ENCODE results near the gene CCDC172.

Gene CCDC172

GRCh38 chr10:116352125-116352524, 27.9 kb downstream of the CCDC172 start:
- CTCF ChIA-PET = no interaction called here

GRCh38 chr10:116353817-116354216, 29.6 kb downstream of the CCDC172 start:
- ChIA-PET CTCF (no interaction called here), POLR2A (no interaction called here)
- TF ChIP-seq, protein P1, sequence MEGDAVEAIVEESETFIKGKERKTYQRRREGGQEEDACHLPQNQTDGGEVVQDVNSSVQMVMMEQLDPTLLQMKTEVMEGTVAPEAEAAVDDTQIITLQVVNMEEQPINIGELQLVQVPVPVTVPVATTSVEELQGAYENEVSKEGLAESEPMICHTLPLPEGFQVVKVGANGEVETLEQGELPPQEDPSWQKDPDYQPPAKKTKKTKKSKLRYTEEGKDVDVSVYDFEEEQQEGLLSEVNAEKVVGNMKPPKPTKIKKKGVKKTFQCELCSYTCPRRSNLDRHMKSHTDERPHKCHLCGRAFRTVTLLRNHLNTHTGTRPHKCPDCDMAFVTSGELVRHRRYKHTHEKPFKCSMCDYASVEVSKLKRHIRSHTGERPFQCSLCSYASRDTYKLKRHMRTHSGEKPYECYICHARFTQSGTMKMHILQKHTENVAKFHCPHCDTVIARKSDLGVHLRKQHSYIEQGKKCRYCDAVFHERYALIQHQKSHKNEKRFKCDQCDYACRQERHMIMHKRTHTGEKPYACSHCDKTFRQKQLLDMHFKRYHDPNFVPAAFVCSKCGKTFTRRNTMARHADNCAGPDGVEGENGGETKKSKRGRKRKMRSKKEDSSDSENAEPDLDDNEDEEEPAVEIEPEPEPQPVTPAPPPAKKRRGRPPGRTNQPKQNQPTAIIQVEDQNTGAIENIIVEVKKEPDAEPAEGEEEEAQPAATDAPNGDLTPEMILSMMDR (IDR thresholded peaks at IDR 0.05; ENCODE audit: insufficient read depth, low read length, missing control alignments) = no peak
- no peak overlapping the region for H3K4me3 ChIP-seq (ENCODE audit: low read depth, low read length)
- DNase-seq (ENCODE audit: low read depth, low spot score) = no peak

More at GRCh38 chr10:116352125-116352524, 27.9 kb downstream of the CCDC172 start:
- H3K4me3 ChIP-seq (ENCODE audit: low read depth, low read length) = no peak overlapping the region
- TF ChIP-seq, protein P1 (IDR thresholded peaks at IDR 0.05; ENCODE audit: insufficient read depth, low read length, missing control alignments) = no peak
- POLR2A ChIA-PET = no interaction called here
- no peak for DNase-seq (ENCODE audit: low read depth, low spot score)

- no peak overlapping the region for H3K4me3 ChIP-seq (ENCODE audit: low read depth, low read length)
- ChIA-PET POLR2A (no interaction called here), CTCF (no interaction called here)
- TF ChIP-seq, protein P1 (IDR thresholded peaks at IDR 0.05; ENCODE audit: insufficient read depth, low read length, missing control alignments) = no peak
- no peak for DNase-seq (ENCODE audit: low read depth, low spot score)
Measured at GRCh38 chr10:116355341-116355740, 31.1 kb downstream of the CCDC172 start.

- TF ChIP-seq, protein P1 (IDR thresholded peaks at IDR 0.05; ENCODE audit: insufficient read depth, low read length, missing control alignments) = no peak
- no peak overlapping the region for H3K4me3 ChIP-seq (ENCODE audit: low read depth, low read length)
- ChIA-PET POLR2A (no interaction called here), CTCF (no interaction called here)
- DNase-seq (ENCODE audit: low read depth, low spot score) = no peak
Measured at GRCh38 chr10:116356833-116357232, 32.6 kb downstream of the CCDC172 start.

DNA sequence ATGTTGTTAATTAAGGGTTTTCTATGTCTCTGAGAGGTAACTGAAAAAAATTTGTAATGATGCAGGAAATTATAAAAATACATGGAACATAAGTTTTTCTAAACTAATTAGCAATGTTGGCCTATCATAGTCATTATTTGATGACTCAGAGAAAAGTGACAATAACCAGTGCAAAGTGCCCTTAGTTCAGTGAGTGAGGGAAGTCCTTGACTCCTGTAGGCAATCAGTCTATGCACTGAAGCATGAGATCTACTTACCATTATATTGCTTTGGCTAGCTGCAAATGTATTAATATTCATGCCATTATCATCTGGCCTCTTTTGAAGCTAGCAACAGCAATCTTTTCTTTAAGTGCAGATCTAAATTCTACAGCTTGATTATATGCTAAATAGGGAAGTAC, 40.6 kb downstream of the CCDC172 start:
- POLR2A ChIA-PET = no interaction called here
- H3K4me3 ChIP-seq (ENCODE audit: low read depth, low read length) = no peak overlapping the region
- CTCF ChIA-PET = interaction anchor here (1.0 kb wide), 1 partner anchor 126 kb away, joined by 3 read pairs; no protein-coding TSS in a partner anchor
- TF ChIP-seq, protein P1 (IDR thresholded peaks at IDR 0.05; ENCODE audit: insufficient read depth, low read length, missing control alignments) = no peak
- DNase-seq (ENCODE audit: low read depth, low spot score) = no peak

GRCh38 chr10:116371737-116372136, 47.5 kb downstream of the CCDC172 start:
- no peak overlapping the region for H3K4me3 ChIP-seq (ENCODE audit: low read depth, low read length)
- no peak for DNase-seq (ENCODE audit: low read depth, low spot score)
- POLR2A ChIA-PET = no interaction called here
- CTCF ChIA-PET = no interaction called here
- TF ChIP-seq, protein P1 (IDR thresholded peaks at IDR 0.05; ENCODE audit: insufficient read depth, low read length, missing control alignments) = no peak
